ENCODE data around the gene VTI1A.

GRCh38 chr10:112761256-112761655 lies 314.2 kb downstream of the VTI1A start:
- TF ChIP-seq CTCF (IDR thresholded peaks at IDR 0.05) (no peak), POLR2A (IDR thresholded peaks at IDR 0.05) (no peak)

All from thyroid gland (tissue), 4 donors.